HG03025 (cell line): Measurements from ENCODE around the gene TAF6L.
"Not testable (repeated sequence)": the region's sequence is repeated elsewhere in the genome, so short reads cannot be mapped to it uniquely, and the experiment has no call there.

ENCODE experiments used
- ATAC-seq: cut with Tn5 transposase; IDR thresholded peaks from one replicate; pipeline ENCODE4 v1.9.1; 2021; ENCODE audit warnings: mild to moderate bottlenecking, moderate library complexity; ENCODE audit not compliant: unreplicated experiment, low FRiP score

TAF6L gene

GRCh38 chr11:62753736-62754603 lies 17.2 kb upstream of the TAF6L start, which contains the start of gene ZBTB3:
ZBTB3 (minus strand) TSS chr11:62754160; CDS start chr11:62753664, 496 bp downstream.
- ATAC-seq, result peak; percentile 84

GRCh38 chr11:62755086-62755615 lies 16.0 kb upstream of the TAF6L start:
- no peak for ATAC-seq

DNA sequence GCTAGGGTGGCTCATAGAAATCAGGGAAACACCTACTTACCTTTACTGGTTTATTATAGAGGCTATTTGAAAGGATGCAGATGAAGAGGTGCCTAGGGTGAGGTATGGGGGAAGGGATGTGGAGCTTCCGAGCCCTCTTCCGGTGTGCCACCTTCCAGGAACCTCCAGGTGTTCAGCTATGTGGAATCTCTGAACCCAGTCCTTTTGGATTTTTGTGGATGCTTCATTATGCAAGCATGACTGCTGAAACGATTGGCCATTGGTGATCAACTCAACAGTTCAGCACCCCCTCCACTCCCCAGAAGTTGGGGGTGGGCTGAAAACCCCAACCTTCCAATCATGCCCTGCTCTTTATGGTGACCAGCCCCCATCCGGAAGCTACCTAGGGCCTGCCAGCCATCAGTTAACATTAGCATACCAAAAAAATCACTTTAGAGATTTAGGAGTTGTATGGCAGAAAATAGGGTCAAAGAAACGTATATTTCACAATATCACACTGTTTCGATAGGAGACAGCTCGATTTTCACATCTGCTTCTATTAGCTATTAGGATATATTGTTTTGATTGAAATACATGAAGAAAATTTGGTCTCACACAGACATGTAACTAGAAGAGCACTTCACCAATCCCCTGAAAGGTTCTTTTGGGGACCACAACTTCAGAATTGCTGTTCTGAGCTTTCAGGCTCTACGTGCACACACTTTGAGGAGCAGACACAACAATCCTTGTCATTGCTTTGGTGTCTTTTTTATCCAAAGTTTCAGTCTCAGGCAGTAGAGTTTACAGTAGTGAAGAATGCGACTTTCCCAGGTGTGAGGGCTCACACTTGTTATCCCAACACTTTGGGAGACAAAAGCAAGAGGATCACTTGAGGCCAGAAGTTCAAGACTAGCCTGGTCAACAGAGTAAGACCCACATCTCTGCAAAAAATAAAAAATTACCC lies 13.1 kb upstream of the TAF6L start:
- ATAC-seq, result no peak

GRCh38 chr11:62760867-62761227 lies 10.3 kb upstream of the TAF6L start:
- ATAC-seq, result not testable (repeated sequence)

DNA sequence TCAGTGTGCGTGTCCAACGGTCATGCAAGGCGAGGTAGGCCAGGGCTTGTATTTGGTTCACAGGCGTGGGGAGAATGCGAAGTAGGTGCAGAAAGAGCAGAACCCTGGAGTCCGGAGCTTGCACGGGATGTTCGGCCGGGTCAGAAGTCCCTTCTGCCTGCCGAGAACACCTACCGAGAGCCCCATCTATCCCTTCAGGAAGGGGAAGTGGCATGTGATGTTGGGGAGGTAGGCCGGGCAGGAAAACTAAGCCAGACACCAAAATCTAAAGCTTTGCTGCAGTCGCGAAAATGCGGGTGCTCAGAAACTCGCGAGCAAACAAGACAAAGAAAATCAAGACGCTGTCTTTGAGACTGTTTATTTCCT lies 435 bp upstream of the TAF6L start:
- ATAC-seq, result no peak

DNA sequence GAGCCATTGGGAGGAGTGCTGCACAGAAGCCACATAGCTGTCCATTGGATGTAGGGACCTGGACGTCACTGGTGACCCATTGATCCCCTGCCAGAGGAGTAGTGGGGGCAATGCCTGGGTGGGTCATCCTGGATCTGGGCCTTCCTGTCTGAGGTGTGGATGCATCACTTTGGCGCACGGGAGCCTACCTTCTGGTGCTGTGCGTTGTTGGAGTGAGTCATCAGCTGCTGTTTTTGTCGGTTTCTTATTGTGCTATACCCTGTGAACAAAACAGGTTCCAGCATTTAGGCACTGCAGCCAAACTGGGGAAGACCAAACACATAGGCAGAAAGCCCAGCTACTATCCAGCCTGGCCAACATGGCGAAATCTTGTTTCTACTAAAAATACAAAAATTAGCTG lies 3.2 kb downstream of the TAF6L start:
- no peak for ATAC-seq

- no peak for ATAC-seq
These were observed 4.5 kb downstream of the TAF6L start for GRCh38 chr11:62775646-62776045.

DNA sequence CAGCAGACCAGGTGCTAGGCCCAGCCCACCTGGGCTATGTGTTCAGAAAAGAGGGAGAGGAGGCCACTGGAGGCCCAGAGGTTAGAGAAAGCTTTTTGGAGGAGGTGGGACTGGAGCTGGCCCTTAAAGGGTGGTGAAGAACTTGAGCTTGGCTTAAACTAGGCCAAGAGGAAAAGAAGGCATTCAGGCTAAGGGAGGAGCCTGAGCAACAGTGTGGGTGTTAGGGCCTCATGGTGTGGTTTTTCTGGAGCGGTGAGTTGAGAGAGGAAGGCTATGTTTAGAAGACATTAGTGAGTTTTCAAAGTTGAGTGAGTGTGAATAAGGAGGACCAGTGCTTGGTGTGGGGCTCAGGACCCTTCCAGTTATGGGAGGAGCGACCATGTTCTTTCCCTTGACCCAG lies 6.2 kb downstream of the TAF6L start:
- no peak for ATAC-seq

GRCh38 chr11:62778441-62778840 lies 7.2 kb downstream of the TAF6L start:
- ATAC-seq, result no peak

DNA sequence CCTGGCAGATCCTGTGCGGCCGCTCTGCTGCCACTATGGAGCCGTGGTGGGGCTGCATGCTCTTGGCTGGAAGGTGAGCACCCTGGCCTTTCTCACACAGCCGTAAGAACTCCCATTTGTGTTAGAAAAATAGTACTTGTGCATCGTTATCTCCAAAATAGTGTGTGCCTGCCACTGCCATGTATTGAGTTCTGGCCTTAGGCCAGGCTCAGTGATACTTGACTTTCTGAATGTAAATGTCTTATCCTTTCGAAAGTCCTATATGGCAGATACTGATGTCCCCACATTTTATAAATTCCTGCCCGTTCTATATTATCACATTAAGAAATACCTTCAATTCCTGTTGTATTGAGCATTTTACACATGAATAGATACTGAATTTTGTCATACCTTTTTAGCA lies 11.6 kb downstream of the TAF6L start:
- ATAC-seq, result no peak

DNA sequence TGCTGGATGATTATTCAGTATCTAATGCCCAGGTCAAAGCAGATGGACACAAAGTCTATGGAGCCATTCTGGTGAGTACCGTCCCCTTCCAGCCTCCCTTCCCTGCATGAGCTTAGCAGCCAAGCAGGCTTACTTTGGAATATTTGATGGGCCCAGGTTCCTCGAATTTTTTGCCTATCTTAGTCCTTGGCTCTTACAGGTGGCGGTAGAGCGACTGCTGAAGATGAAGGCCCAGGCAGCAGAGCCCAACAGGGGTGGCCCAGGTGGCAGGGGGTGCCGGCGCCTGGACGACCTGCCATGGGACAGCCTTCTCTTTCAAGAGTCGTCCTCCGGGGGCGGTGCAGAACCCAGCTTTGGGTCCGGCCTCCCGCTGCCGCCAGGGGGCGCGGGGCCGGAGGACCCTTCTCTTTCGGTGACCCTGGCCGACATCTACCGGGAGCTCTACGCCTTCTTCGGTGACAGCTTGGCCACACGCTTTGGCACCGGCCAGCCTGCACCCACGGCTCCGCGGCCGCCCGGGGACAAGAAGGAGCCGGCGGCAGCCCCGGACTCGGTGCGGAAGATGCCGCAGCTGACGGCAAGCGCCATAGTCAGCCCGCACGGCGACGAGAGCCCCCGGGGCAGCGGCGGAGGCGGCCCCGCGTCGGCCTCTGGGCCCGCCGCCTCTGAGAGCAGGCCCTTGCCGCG lies 15.3 kb downstream of the TAF6L start:
- ATAC-seq, result peak; percentile 52

DNA sequence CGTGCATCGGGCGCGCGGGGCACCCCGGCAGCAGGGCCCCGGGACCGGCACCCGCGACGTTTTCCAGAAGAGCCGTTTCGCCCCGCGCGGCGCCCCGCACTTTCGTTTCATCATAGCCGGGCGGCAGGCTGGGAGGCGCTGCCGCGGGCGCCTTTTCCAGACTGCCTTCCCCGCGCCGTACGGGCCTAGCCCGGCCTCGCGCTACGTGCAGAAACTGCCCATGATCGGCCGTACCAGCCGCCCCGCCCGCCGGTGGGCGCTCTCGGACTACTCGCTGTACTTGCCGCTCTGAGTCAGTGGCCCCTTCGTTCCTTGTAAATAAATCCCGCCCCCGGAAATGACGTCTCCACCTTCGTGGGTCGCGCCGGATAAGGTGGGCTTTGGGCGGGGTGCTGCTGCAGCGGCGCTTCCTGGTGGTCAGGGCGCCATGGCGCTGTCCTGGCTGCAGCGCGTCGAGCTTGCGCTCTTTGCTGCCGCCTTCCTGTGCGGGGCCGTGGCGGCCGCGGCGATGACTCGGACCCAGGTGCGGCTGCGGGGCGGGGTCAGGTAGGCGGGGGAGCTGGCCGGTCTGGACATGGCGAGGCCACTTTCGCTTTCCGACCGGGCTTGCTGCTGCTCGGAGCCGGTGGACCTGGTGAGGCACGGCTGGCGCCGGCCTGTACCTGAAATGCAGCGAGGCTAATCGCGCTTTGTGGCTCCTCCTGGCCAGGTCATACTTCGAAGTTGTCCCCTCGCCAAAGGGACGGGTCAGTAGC lies 16.0 kb downstream of the TAF6L start, which contains the start of gene TMEM179B:
Gene TMEM179B, plus strand, starts transcription at position 398 of the 755 bp plus-strand sequence. Its CDS starts 30 bp downstream, at position 428.
- peak; percentile 63 for ATAC-seq

DNA sequence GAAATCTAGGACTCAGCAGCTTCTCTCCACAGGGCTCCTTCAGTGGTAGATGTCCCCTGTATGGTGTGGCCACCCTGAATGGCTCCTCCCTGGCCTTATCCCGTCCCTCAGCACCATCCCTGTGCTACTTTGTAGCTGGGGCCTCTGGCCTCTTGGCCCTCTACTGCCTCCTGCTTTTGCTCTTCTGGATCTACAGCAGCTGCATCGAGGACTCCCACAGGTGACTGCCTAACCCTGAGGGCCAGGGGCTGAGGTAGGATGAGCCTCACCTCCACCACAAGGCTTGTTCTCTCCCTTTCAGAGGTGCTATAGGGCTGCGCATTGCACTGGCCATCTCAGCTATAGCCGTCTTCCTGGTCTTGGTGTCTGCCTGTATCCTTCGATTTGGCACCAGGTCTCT lies 17.8 kb downstream of the TAF6L start:
- ATAC-seq, result no peak

GRCh38 chr11:62789576-62789975 lies 18.4 kb downstream of the TAF6L start:
- ATAC-seq, result no peak

GRCh38 chr11:62791501-62792201 lies 20.5 kb downstream of the TAF6L start, which contains the start of gene TMEM223:
TMEM223 (minus strand) TSS chr11:62792006; CDS start chr11:62791994, 12 bp downstream.
- ATAC-seq, result peak; percentile 54

DNA sequence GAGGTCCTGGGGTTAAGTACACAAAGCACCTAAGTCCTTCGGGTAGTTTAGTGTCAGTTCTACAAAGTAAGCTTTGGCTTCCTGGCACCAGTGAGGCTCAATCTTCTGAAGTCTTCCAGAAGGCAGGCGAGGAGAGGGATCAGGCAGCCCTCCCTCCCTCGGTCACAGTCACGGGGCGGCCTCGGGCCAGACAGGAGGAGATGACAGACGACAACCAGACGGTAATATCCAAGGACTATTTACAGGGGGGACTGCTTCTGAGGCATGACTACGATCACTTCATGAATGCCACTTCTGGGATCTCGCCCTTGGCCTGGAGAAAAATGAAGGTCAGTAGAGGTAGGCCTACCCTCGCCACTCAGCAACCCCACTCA lies 21.0 kb downstream of the TAF6L start:
- no peak for ATAC-seq

GRCh38 chr11:62794201-62794775 lies 23.1 kb downstream of the TAF6L start:
- ATAC-seq, result no peak

DNA sequence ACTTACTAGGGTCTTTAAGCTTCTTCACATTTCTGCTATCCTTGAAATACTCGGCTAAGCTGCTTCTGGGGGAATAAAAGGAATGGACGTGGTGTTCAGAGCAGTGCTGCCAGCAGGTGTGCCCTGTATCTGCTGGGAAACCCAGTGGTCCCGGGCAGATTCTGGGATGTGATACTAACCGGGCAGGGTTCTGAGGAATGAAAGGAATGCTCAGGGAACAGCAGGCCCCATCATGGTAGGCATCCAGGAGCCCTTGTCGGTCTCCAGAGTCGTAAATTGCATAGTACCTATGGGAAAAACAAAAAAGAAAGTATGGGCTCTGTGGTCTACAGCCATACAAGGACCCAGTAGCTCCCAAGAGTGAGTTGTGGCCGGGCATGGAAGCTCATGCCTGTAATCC lies 25.1 kb downstream of the TAF6L start:
- no peak for ATAC-seq

DNA sequence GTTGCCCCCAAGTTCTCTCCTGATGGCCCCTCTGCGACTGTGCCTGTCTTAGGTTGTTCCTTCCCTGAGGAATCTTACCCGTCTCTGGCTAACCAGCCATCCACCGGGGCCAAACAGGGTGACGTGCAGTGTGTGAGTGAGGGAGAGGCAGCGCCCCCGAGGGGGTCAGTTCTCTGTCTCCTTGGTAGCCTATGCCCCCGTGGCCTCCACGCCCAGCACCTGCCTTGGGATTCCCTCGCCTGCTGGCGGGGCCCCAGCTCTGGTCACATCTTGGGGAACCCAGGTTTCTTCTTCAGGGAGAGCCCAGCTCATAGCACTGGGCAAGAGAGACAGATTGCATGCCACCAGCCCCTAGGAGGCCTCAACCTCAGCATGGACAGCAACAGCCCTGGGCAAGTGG lies 28.3 kb downstream of the TAF6L start:
- no peak for ATAC-seq
